Activated CD8-positive, alpha-beta memory T cell treated with anti-CD3 and anti-CD28 coated beads, Interleukin-2, amount 50 U/mL, for 4 hours (primary cell): Measurements from ENCODE around the gene GALNT12.
A peak's percentile ranks its signal among the peaks of the same experiment; 100 is the strongest.

Experiments
- DNase-seq: peaks from one replicate; pipeline ENCODE4 v3.0.0-alpha.2; 2020

Gene GALNT12

GRCh38 chr9:98807070-98807813 lies at the start of gene GALNT12:
TSS of gene GALNT12 (plus strand) at chr9:98807670. CDS start at chr9:98807699, 29 bp downstream.
- DNase-seq: peak; percentile 63

GRCh38 chr9:98760231-98760630 lies 47.2 kb upstream of the GALNT12 start:
- no peak for DNase-seq

- DNase-seq: no peak
Measured at GRCh38 chr9:98763986-98764745, 43.3 kb upstream of the GALNT12 start.

GRCh38 chr9:98765256-98765655 lies 42.2 kb upstream of the GALNT12 start:
- no peak for DNase-seq

- DNase-seq: no peak
Measured at GRCh38 chr9:98766586-98766985, 40.9 kb upstream of the GALNT12 start.

- no peak for DNase-seq
Measured at GRCh38 chr9:98767196-98767595, 40.3 kb upstream of the GALNT12 start.

- no peak for DNase-seq
Measured at GRCh38 chr9:98767915-98768314, 39.6 kb upstream of the GALNT12 start.

GRCh38 chr9:98768344-98768743 lies 39.1 kb upstream of the GALNT12 start:
- DNase-seq: no peak

GRCh38 chr9:98770717-98771116 lies 36.8 kb upstream of the GALNT12 start:
- no peak for DNase-seq

- DNase-seq: no peak
Measured at GRCh38 chr9:98771209-98771874, 36.1 kb upstream of the GALNT12 start.

GRCh38 chr9:98772364-98773155 lies 34.9 kb upstream of the GALNT12 start:
- DNase-seq: no peak

GRCh38 chr9:98773721-98774120 lies 33.7 kb upstream of the GALNT12 start:
- no peak for DNase-seq

GRCh38 chr9:98774746-98775145 lies 32.7 kb upstream of the GALNT12 start:
- no peak for DNase-seq

GRCh38 chr9:98775831-98776441 lies 31.5 kb upstream of the GALNT12 start:
- no peak for DNase-seq

GRCh38 chr9:98777618-98778017 lies 29.9 kb upstream of the GALNT12 start:
- no peak for DNase-seq

GRCh38 chr9:98778251-98778650 lies 29.2 kb upstream of the GALNT12 start:
- no peak for DNase-seq

GRCh38 chr9:98778711-98779530 lies 28.5 kb upstream of the GALNT12 start:
- no peak for DNase-seq

- no peak for DNase-seq
Measured at GRCh38 chr9:98780059-98780749, 27.3 kb upstream of the GALNT12 start.

- DNase-seq: no peak
Measured at GRCh38 chr9:98781588-98782383, 25.7 kb upstream of the GALNT12 start.
